Activated CD8-positive, alpha-beta memory T cell treated with anti-CD3 and anti-CD28 coated beads for 48 hours (primary cell): ENCODE data around the gene TM6SF1.
"Not testable (repeated sequence)": the region's sequence is repeated elsewhere in the genome, so short reads cannot be mapped to it uniquely, and the experiment has no call there.

ENCODE experiments used
- DNase-seq, 3 experiments: peaks; one replicate each; pipeline ENCODE4 v3.0.0-alpha.2; 2020; ENCODE audit warnings: low read depth in 2 of 3, low spot score in 2 of 3

Gene TM6SF1

GRCh38 chr15:83115410-83115809 is 8.0 kb downstream of the TM6SF1 start:
- no peak for DNase-seq

- DNase-seq: no peak
These were observed 8.6 kb downstream of the TM6SF1 start for GRCh38 chr15:83115831-83116565.

DNA sequence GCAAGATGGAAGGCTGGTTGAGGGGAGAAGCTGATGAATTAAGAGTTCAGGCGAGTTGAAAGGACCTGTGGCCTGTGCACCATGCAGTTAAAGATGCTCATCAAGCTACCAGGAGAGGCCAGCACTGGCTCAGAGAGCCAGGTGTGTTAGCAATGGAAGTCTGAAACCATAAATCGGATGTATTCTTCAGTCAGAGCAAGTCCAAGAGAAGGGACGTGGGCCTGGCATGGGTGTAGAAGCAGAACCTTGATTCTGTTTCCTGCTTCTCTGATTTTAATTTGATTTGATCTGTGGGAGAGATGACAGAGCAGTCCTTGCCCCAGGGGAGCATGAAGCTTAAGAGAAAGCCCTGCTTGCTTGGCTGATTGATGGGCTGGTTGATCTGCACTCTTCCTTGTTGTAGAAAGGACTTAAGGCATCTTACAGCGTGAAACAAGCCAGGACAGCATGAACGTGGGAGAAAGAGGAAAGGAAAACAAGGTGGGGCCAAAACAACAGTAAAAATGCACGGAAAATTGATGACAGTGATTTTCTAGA is 10.9 kb downstream of the TM6SF1 start:
- DNase-seq: no peak

DNA sequence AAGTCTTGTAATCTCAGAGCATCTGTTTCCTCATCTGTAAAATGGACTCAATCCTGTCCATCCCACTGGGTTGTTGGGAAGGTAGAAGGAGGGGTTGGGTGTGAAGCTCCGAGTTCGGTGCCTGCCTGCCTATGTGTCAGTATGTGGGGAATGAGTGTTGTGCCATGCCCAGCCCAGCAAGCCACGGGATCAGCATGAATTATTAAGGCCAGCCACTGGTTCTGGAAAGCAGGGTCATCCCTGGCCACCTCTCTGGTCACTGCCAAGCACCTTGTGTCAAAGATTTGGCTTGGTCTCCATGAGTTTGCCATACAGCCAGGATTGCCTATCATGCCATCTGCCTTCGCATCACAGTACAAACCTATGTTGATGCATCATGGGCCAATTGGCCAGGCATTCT is 11.5 kb downstream of the TM6SF1 start:
- no peak for DNase-seq

DNA sequence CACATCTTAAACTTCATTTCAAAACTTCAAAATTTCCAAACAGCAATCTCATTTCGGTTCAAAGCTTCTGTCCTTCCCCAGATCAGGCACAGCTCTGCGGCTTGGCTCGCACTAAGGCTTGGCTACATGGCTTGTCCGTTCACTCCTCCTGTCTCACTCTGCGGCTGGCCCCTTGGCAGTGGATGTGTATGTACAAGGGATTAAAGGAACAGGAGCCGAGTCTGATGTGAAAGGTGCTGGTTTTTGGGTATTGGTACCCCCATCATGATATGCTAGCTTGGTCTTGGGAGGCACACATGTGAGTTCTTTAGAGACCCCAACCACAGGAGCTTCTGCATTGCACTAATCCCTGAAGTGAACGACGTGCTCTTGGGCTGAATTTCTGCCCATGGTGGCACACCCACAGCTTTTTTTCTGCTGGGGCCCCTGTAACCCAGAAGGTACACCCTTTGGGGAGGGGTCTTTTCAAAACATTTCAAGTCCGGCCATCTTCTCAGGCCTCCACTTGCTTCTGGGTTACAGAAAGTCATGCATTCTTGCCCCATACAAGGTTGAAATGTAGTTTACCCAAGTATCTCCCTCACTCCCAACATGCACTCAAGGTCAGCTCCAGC is 12.6 kb downstream of the TM6SF1 start:
- no peak for DNase-seq

- DNase-seq: no peak
These were observed 16.1 kb downstream of the TM6SF1 start for GRCh38 chr15:83123529-83123928.

GRCh38 chr15:83127547-83128150 is 20.2 kb downstream of the TM6SF1 start:
- no peak for DNase-seq

GRCh38 chr15:83129791-83130190 is 22.3 kb downstream of the TM6SF1 start:
- DNase-seq: no peak

DNA sequence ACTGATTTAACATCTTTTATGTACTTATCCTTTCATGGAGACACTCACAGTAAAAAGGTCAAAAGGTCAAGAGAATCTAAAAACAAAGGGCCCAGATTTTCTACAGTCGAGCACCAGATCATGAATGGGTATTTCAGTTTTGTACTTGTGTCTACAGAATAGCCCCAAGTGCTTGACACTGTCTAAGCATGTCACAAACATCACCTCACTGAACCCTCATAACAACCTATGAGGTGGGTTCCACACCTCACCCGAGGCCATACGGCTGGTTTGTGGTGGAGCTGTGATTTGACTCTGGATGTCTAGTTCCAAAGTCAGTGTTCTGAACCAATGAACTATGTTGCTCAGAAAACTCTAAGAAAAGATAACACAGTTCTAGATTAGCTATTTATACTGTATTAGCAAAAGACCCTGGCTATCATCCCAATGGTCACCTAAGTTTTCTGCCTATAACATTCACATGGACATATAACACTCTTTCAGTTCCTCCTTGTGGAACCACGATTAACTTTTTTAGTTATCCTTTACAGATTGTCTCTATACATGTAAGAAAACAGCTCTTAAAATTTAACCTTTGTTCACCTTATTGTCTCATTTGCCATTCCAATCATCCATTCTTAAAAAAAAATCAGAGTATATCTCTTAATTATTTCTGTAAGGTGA is 25.5 kb downstream of the TM6SF1 start:
- no peak for DNase-seq

GRCh38 chr15:83142151-83142550 is 34.7 kb downstream of the TM6SF1 start:
- not testable (repeated sequence) for DNase-seq

GRCh38 chr15:83144771-83145170 is 37.3 kb downstream of the TM6SF1 start:
- DNase-seq: no peak

DNA sequence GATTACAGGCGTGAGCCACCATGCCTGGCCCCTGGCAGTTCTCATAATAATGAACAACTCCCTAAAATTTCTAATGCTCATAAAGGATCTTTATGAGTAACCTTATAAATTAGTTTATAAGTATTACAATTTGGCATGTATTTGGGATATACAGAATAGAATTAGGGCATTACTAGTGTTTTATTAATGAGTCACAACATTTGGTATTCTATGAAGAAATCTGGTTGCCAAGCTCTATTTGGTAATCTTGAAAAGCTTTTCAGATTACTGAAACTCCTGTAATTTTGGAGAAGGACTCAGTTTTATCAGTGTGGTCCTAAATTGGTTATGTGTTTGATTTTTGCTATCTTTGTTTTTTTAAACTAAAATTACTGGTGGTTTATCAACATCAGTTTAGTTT is 45.8 kb downstream of the TM6SF1 start:
- no peak for DNase-seq

DNA sequence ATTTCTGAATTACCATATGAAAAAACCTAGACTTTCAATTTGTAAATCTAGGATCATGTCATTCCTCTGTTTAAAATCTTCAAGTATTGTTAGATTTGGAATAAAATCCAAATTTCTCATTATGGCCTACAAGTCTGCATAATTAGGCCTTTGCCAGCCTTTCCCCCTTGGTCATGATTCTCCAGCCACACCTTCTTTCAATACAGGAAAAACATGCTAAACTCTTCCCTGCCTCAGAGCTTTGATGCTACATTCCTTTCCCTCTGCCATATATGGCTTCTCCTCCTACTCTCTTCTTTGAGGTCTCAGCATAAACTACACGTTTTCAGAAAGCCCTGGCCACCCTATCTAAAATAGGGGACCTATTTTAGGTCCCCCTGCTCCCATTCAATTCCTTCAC is 48.5 kb downstream of the TM6SF1 start:
- no peak for DNase-seq

DNA sequence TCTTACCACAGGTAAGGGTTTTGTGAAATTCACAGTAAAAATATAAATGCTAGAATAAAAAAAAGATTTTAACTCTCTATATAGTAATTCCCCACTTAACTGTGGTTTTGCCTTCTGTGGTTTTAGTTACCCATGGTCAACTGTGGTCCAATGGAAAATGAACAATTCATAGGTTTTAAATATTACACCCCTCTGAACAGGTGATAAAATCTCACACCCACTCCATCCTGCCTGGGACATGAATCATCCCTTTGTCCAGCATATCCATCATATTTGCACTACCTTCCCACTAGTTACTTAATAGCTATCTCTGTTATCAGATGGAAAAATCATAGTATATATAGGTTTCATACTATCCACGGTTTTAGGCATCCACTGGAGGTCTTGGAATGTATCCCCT is 50.9 kb downstream of the TM6SF1 start:
- no peak for DNase-seq

- no peak for DNase-seq
These were observed 53.3 kb downstream of the TM6SF1 start for GRCh38 chr15:83160741-83161140.

GRCh38 chr15:83163032-83163431 is 55.6 kb downstream of the TM6SF1 start:
- DNase-seq: no peak

DNA sequence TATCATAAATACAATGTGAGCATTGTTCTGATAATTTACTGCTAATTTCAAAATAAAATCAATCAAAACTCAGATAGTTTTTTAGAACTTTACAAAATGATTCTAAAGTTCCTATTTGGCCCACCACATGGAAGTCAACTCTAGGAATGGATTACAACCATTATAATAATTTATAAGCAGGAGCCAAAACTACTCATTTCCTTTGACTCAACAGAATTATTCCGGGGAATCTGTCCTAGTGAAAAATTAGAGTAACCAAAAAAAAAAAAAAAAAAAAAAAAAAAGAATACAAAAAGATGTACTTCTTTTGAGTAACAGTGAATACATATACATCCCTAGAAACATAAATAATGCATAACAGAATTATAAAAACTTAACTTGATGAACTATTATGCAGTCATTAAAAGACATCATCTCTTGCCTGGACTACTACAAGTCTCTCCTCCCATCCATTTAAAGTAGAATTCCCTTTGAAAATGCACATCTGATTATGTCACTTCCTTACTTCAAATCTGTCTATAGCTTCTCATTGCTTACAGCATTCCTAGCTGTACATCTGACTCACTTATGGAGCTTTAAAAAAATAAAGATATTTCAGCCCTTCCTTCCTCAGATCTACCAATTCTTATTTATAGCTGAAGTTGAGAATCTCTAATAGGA is 56.8 kb downstream of the TM6SF1 start:
- DNase-seq: no peak

DNA sequence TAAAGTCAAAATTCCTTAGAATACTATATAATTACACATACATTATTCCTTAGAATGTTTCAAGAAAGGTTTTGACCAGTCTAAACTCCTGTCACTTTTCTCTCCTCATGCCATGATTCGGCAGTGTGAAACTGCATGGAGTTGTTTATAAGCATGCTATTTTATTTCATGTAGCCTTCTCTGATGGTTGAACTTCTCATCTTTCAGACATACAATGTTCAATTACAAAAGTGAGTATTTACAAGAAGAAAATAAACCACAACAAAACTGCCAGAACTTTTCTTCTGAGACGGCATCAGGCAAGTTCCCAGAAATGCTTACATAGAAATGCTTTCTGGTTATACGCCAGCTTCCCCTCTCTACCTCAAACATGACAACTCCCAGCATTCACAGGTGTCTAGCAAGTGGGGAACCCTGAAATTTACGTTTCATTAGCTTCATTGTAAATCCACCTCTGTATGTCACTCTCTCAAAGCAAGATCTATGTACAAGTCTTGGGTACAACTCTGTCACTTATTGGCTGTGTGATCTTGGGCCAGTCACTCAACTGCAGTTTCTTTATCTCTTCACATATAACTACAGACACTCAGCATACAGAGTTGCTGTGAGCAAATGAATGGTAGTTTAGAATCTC is 57.4 kb downstream of the TM6SF1 start:
- DNase-seq: no peak

DNA sequence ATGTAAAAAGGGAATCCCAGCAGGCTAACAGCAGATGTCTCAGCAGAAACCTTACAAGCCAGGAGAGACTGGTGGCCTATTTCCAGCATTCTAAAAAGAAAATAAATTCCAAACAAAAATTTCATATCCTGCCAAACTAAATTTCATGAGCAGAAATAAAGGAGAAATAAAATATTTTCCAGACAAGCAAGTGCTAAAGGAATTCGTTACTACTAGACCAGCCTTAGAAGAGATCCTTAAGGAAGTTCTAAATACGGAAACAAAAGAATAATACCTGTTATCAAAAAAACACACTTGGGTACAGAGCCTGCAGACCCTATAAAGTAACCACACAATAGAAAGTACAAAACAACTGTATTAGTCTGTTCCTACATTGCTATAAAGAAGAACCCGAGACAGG is 58.8 kb downstream of the TM6SF1 start:
- DNase-seq: no peak

- no peak for DNase-seq
These were observed 59.4 kb downstream of the TM6SF1 start for GRCh38 chr15:83166830-83167229.

DNA sequence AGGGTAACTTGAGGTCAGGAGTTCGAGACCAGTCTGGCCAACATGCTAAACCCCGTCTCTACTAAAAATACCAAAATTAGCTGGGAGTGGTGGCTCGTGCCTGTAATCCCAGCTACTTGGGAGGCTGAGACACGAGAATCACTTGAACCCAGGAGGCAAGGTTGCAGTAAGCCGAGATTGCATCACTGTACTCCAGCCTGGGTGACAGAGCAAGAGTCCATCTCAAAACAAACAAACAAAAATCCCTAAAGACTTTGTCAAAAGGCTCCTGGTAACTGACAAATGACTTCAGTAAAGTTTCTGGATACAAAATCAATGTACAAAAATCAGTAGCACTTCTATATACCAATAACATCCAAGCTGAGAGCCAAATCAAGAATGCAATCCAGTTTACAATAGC is 62.1 kb downstream of the TM6SF1 start:
- not testable (repeated sequence) for DNase-seq
